NCI-H2196 treated with DMSO at 0.1 percent for 48 hours (cell line): ENCODE results near the gene FAM50A.

Source experiments
- DNase-seq: peaks from one replicate; lab custom pipeline; 2025; ENCODE audit not compliant: unreplicated experiment; lab: John Stamatoyannopoulos, UW

The FAM50A gene

DNA sequence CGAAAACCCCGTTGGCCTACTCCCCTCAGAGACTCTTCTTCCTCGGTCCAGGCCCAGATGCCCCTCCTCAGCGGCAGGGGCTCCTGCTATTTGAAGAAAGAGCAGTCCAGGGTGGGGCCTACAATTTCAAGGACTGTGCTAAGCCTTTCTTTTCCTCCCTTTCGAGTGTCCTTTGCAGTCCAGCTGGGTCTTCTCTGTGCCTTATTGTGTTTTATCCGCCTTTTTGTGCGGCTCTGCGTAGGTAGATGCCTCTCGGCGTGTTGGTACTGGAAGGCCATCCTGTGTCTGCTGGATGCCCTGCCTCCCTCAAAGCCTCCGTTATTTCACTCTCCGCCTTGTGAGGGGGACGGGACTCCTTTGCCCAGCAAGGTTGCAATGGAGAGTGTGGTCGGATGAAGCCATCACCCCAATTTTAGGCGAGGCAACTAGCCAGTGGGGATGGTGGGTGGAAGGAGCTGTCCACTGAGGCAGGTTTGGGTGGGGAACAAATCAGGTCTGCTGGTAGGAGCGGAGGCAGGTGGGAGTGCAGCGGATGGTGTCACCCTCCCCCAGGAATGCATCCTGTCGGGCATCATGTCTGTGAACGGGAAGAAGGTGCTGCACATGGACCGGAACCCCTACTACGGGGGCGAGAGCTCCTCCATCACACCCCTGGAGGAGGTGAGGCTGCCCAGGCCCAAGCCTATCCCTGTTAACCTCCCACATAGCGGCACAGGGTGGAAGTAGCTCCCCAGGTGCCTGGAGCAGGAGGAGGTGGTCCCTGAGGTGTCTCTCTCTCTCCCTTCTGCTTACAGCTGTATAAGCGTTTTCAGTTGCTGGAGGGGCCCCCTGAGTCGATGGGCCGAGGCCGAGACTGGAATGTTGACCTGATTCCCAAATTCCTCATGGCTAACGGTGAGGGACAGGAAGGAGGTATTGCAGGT lies 5.7 kb upstream of the FAM50A start:
- DNase-seq: no peak

- DNase-seq: no peak
These were observed 4.1 kb upstream of the FAM50A start for GRCh38 chrX:154439841-154440240.

DNA sequence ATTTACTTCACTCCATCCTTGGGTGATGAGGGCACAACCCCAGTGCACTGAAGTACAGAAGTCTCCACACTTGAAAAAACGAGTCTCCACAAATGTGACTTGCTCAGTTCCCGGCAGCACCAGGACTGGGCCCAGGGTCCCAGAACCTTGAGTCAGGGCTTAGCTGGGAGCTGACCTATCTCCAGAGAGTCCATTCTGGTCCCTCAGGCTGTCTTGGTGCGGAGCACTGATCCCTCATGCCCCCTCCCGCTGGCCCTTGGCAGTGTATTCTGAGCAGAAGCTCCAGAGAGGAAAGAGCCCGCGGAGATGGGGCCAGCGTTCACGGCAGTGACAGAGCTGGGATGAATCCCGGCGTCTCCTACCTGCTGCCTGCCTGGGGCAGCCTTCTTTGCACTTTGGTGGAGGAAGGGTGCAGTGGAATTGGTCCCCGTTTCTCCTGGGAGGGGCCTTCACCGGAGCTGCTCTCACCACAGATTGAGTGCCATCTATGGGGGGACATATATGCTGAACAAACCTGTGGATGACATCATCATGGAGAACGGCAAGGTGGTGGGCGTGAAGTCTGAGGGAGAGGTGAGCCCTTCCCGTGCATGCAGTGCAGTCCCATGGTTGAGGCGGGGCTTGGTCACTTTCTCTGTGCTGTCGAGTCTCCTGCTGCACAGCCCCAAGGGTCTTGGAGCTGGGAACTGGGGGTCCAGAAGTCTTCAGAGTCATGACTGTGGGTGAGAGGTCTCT lies 3.2 kb upstream of the FAM50A start:
- no peak for DNase-seq

DNA sequence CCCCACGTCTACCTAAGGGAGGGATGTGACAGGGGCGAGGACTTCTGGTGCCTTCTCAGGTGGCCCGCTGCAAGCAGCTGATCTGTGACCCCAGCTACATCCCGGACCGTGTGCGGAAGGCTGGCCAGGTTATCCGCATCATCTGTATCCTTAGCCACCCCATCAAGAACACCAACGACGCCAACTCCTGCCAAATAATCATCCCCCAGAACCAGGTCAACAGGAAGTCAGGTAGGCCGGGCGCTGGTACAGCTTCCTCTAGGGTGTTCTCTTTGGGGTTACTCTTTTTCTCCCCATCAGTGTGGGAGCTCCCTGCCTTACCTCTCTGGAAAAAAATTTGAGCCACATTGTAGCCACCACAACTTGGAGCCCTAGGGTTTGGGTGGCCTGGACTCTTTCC lies 2.4 kb upstream of the FAM50A start:
- no peak for DNase-seq

GRCh38 chrX:154441984-154442707 lies 1.8 kb upstream of the FAM50A start:
- no peak for DNase-seq

- DNase-seq: no peak
These were observed 446 bp upstream of the FAM50A start for GRCh38 chrX:154443479-154443910.

- no peak for DNase-seq
These were observed 860 bp downstream of the FAM50A start for GRCh38 chrX:154444755-154445246.

DNA sequence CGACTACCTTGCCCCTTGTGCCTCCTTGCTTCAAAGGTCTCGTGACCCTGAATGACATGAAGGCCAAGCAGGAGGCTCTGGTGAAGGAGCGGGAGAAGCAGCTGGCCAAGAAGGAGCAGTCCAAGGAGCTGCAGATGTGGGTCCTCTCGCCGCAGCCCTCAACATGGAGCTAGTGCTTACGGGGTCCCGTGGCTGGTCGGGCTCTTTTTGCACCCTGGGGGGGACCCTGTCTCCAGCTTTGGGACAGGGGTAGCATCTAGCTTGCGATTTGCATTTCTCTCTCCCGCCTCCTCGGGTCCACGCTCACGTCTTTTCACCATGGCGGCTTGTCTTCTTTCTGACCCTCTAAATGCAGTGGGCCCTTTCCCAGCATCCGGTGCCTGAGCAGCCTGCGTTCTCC lies 1.8 kb downstream of the FAM50A start:
- no peak for DNase-seq

DNA sequence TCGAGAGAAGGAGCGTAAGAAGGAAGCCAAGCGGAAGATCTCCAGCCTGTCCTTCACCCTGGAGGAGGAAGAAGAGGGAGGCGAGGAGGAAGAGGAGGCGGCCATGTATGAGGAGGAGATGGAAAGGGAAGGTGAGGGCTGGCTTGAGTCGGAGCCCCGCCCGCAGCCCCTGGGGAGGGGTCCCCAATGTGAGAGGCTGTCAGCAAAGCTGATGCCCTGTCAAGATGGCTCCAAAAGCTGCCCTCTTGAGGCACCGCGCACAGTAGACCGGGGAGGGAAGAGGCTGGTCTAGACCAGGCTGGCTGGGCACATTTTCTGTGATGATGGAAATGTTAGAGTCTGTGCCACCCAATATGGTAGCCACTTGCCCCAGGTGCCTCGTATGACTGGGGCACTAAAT lies 2.5 kb downstream of the FAM50A start:
- DNase-seq: no peak

DNA sequence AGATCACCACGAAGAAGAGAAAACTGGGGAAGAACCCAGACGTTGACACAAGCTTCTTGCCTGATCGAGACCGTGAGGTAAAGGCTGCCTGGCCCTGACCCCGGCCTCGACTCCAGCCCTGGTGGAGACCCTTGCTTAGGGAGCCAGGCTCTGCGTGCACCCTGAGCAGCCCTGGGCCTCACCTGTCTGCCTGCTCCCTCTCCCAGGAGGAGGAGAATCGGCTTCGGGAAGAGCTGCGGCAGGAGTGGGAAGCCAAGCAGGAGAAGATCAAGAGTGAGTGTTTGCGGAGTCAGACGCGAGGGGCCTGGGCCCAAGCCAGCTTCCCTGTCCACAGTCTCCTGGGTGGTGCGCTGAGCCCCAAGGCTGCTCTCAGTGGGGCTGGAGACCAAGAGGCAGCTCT lies 4.5 kb downstream of the FAM50A start:
- no peak for DNase-seq

- DNase-seq: no peak
These were observed 5.7 kb downstream of the FAM50A start for GRCh38 chrX:154449618-154450017.

GRCh38 chrX:154450312-154450711 lies 6.4 kb downstream of the FAM50A start:
- no peak for DNase-seq

DNA sequence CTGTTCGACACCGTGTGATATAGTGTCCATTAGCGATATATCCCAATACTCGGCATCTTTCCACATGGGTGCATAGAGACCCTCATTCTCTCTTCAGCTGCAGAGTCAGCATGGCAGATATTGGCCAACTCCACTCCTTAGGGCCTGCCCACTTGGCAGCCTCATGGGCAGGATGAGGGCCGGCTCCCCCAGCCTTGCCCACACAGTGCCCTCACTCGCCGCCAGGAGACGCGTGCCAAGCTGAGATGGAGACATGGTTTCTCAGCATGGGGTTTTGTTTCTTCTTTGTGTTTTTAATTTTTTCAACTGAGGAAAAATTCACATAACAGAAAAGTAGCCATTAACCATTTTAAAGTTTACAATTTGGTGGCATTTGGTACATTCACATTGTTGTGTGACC lies 8.9 kb downstream of the FAM50A start:
- DNase-seq: no peak

- DNase-seq: peak; percentile 24
These were observed 13.7 kb downstream of the FAM50A start for GRCh38 chrX:154457491-154458115.

DNA sequence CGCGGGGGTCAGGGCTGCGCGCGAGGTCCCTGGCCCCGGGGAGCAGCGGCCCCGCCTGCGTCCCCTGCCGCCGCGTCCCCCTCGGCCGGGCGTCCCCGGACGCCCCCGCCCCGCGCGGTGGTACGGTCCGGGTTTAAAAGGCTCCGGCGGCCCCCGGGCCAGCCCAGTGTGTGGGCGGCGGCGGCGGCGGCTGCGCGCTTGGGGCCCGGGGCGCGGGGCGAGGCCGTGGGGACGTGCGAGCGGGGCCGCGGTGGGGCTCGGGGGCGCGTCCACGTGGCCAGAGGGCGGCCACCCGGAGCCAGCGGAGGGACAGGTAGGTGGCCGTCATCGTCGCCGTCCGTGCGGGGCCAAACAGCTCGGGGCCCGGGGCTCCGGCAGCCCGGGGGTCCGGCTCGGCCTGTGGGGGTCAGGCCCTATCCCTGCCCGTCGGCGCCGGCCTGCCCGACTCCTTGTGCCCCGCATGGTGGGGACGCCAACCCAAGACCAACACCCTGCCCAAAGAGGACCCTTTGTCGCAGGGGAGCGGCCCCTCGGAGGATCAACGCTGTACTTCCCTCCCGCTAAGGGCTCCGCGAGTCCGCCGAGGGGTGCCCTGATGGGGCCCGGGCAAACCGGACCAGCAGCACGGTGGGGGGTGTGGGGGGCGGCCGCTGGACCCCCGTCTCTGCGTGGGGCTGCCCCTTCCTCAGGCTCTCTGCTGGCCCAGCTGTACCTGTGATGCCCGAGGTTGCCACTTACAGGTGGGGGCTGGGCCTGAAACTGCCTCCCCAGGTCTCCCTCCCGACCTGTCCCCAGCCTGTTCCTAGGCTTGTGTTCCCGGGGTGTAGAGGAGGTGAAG lies 14.4 kb downstream of the FAM50A start, which contains the start of gene PLXNA3:
Gene PLXNA3 (plus strand): TSS at position 166 of the 838 bp plus-strand sequence. CDS start 1,903 bp downstream, outside the sequence.
- DNase-seq: no peak

DNA sequence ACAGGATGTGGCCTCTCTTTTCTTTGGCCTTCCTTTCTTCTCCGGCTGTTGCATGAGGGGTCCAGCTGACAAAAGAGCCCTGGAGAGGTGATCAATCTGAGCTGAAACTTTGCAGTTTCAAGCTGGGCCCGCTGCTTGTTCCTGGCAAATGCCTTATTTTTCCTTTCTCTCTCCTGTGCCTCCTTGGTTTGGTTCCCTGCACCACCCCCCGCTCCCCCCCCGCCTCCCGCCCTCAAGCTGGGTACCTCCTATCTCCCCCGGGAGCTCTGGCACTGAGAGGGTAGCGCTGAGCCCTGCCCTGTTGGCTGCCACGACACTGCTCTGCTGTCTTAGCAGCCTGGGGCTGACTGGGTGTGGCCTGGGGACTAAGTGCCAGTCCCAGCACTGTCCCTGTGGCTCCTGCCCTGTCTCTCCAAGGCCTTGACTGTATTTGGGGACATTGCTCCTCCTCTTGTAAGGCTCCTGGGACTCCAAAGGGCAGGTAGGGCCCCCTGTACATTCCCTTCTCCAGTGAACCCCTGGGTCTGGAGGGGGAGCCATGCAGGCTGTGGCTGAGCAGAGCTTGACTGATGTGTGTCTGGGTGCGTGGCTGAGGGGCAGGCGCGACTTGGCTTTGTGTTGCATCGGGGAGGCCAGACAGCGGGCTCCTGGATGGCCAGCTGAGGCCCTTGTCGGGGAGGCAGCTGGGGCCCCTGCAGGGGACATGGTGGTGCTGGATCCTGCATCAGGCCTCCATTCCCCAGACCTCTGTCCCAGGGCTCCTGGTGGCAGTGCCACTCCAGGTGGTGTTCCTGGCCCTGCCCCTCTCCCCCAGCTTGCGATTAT lies 15.2 kb downstream of the FAM50A start:
- DNase-seq: no peak

- no peak for DNase-seq
These were observed 15.9 kb downstream of the FAM50A start for GRCh38 chrX:154459832-154460231.

DNA sequence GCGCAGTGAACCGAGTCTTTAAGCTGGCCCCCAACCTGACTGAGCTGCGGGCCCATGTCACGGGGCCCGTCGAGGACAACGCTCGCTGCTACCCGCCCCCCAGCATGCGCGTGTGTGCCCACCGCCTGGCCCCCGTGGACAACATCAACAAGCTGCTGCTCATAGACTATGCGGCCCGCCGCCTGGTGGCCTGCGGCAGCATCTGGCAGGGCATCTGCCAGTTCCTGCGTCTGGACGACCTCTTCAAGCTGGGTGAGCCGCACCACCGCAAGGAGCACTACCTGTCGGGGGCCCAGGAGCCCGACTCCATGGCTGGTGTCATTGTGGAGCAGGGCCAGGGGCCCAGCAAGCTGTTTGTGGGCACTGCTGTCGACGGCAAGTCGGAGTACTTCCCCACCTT lies 16.4 kb downstream of the FAM50A start:
- no peak for DNase-seq

DNA sequence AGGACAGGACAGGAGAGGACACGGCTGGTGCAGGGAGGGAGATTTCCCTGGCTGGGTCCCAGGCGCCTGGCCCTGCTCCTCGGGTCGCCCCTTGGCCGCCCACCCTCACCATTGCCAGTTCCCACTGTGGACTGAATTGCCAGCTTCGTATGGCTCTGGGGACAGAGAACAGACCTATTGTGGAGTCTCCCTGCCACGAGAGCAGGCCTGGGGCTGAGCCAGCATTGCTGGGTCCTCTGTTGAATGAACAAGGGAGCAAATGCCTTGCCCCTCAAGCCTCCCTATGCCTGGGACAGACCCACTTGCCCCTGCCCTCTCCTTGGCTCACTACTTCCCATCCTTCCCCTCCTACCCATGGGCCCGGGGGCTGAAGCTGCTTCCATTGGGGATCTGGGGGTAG lies 18.5 kb downstream of the FAM50A start:
- no peak for DNase-seq
